ENCODE data around the gene MRE11. TPM values are rescaled to one million over a fixed set of nuclear protein-coding genes. Genes with fewer than 3 reads are reported as not detected.

The MRE11 gene
- total and polyA plus RNA-seq, 10 of the 15 experiments (the other 5 are each of a cell fraction or from before 2014, with no cell fraction given): 16.2 to 39.2 (median 26.9) TPM

- no peak for TF ChIP-seq BHLHE40 (IDR thresholded peaks at IDR 0.05; ENCODE audit: borderline replicate concordance in 1 of 2, low read depth in 2 of 2, low read length in 1 of 2)
- no peak for TF ChIP-seq FOXM1 (IDR thresholded peaks at IDR 0.05; ENCODE audit: low read depth, low read length)
- no peak for TF ChIP-seq SUZ12 (IDR thresholded peaks at IDR 0.05; ENCODE audit: unreplicated experiment)
- no peak for TF ChIP-seq SP1 (IDR thresholded peaks at IDR 0.05; ENCODE audit: low read depth, low read length)
- no peak for TF ChIP-seq GABPA (IDR thresholded peaks at IDR 0.05; ENCODE audit: low read depth)
- TF ChIP-seq, protein P1, sequence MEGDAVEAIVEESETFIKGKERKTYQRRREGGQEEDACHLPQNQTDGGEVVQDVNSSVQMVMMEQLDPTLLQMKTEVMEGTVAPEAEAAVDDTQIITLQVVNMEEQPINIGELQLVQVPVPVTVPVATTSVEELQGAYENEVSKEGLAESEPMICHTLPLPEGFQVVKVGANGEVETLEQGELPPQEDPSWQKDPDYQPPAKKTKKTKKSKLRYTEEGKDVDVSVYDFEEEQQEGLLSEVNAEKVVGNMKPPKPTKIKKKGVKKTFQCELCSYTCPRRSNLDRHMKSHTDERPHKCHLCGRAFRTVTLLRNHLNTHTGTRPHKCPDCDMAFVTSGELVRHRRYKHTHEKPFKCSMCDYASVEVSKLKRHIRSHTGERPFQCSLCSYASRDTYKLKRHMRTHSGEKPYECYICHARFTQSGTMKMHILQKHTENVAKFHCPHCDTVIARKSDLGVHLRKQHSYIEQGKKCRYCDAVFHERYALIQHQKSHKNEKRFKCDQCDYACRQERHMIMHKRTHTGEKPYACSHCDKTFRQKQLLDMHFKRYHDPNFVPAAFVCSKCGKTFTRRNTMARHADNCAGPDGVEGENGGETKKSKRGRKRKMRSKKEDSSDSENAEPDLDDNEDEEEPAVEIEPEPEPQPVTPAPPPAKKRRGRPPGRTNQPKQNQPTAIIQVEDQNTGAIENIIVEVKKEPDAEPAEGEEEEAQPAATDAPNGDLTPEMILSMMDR (IDR thresholded peaks at IDR 0.05 in 2 of 3, conservative IDR thresholded peaks at IDR 0.05 in 1 of 3; ENCODE audit: control insufficient read depth in 2 of 3, extremely low read depth in 1 of 3, insufficient read depth in 1 of 3, low read depth in 3 of 3, low read length in 3 of 3): no peak
- no peak for TF ChIP-seq TARDBP (IDR thresholded peaks at IDR 0.05; ENCODE audit: borderline replicate concordance)
- no peak for TF ChIP-seq STAT3 (IDR thresholded peaks at IDR 0.05; ENCODE audit: low read depth, low read length)
- no peak for TF ChIP-seq CBFB (IDR thresholded peaks at IDR 0.05; ENCODE audit: low read depth)
- no peak for TF ChIP-seq MLLT1 (IDR thresholded peaks at IDR 0.05)
- peak; percentile 54; the same call in 1 of the 2 replicates for TF ChIP-seq JUNB (IDR thresholded peaks at IDR 0.05)
- TF ChIP-seq ZNF207 (IDR thresholded peaks at IDR 0.05; ENCODE audit: borderline replicate concordance): no peak
- TF ChIP-seq MTA3 (IDR thresholded peaks at IDR 0.05; ENCODE audit: borderline replicate concordance, low read length): no peak
- TF ChIP-seq KLF5 (IDR thresholded peaks at IDR 0.05; ENCODE audit: partially characterized antibody): no peak
- peak; percentile 71; the same call in 1 of the 2 replicates for TF ChIP-seq NFIC (IDR thresholded peaks at IDR 0.05; ENCODE audit: low read depth, low read length)
- TF ChIP-seq MXI1 (IDR thresholded peaks at IDR 0.05; ENCODE audit: low read depth, low read length): no peak
- TF ChIP-seq SMAD5 (IDR thresholded peaks at IDR 0.05; ENCODE audit: low read depth): no peak
- peak; percentile 36; the same call in 1 of the 2 replicates for TF ChIP-seq ATF7 (IDR thresholded peaks at IDR 0.05; ENCODE audit: low read depth)
- TF ChIP-seq, protein P2, sequence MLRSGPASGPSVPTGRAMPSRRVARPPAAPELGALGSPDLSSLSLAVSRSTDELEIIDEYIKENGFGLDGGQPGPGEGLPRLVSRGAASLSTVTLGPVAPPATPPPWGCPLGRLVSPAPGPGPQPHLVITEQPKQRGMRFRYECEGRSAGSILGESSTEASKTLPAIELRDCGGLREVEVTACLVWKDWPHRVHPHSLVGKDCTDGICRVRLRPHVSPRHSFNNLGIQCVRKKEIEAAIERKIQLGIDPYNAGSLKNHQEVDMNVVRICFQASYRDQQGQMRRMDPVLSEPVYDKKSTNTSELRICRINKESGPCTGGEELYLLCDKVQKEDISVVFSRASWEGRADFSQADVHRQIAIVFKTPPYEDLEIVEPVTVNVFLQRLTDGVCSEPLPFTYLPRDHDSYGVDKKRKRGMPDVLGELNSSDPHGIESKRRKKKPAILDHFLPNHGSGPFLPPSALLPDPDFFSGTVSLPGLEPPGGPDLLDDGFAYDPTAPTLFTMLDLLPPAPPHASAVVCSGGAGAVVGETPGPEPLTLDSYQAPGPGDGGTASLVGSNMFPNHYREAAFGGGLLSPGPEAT (IDR thresholded peaks at IDR 0.05; ENCODE audit: low read depth): no peak
- TF ChIP-seq ZBTB11 (CRISPR knock-in tag; IDR thresholded peaks at IDR 0.05): no peak
Measured at GRCh38 chr11:94457118-94458029, 36.3 kb downstream of the MRE11 start (continued).
